Tibial nerve (tissue), 4 donors: ENCODE measurements around the gene SPNS3.

Source experiments
- EP300 ChIP-seq, 2 donors: sonication (generic); formaldehyde crosslinking; IDR thresholded peaks; one replicate each; pipeline ENCODE4 v1.6.1; 2017; ENCODE audit warnings: antibody characterized with exemption in 2 of 2, mild to moderate bottlenecking in 1 of 2
- POLR2A ChIP-seq, 2 donors: fragments of 450-650 bp; IDR thresholded peaks; one replicate each; pipeline ENCODE4 v1.6.1; 2017; ENCODE audit warnings: antibody characterized with exemption in 2 of 2, mild to moderate bottlenecking in 2 of 2, moderate library complexity in 2 of 2
- TF ChIP-seq, protein P1 (sequence below), 5 experiments: fragments of 200-600 bp in 3 of 5; fragments of 450-650 bp in 2 of 5; sonication (generic) in 3 of 5; IDR thresholded peaks; one replicate each; pipeline ENCODE4 v1.5.1; 2016 to 2019; ENCODE audit warnings: antibody characterized with exemption in 5 of 5, mild to moderate bottlenecking in 3 of 5, moderate library complexity in 2 of 5

DNA sequence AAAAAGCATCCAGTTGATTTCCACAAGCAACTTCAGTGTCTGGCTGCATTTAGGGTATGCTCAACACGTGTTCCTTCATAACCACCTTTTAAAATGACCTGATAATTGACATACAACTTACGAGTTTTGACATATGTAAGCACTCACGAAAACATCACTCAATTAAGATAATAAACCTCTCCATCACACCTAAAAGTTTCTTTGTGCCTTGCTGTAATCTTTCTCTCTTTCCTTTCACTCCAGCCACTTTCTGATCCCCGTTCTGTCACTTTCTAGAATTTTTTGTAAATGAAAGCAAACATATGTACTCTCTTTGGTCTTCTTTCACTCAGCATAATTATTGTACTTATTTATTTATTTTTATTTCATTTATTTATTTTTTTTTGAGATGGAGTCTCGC lies 46.6 kb upstream of the SPNS3 start:
- TF ChIP-seq, protein P1, sequence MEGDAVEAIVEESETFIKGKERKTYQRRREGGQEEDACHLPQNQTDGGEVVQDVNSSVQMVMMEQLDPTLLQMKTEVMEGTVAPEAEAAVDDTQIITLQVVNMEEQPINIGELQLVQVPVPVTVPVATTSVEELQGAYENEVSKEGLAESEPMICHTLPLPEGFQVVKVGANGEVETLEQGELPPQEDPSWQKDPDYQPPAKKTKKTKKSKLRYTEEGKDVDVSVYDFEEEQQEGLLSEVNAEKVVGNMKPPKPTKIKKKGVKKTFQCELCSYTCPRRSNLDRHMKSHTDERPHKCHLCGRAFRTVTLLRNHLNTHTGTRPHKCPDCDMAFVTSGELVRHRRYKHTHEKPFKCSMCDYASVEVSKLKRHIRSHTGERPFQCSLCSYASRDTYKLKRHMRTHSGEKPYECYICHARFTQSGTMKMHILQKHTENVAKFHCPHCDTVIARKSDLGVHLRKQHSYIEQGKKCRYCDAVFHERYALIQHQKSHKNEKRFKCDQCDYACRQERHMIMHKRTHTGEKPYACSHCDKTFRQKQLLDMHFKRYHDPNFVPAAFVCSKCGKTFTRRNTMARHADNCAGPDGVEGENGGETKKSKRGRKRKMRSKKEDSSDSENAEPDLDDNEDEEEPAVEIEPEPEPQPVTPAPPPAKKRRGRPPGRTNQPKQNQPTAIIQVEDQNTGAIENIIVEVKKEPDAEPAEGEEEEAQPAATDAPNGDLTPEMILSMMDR (IDR thresholded peaks at IDR 0.05) = no peak
- TF ChIP-seq POLR2A (IDR thresholded peaks at IDR 0.05) = no peak
- TF ChIP-seq EP300 (IDR thresholded peaks at IDR 0.05) = no peak
